ENCODE results near the gene ADAMTS12.

ADAMTS12 gene

GRCh38 chr5:33713136-33713765 is 178.5 kb downstream of the ADAMTS12 start:
- DNase-seq (ENCODE audit: low spot score): no peak

- no peak for DNase-seq (ENCODE audit: low spot score)
These were observed 179.1 kb downstream of the ADAMTS12 start for GRCh38 chr5:33712664-33713063.

- DNase-seq (ENCODE audit: low spot score): no peak
These were observed 180.6 kb downstream of the ADAMTS12 start for GRCh38 chr5:33711094-33711679.

GRCh38 chr5:33702867-33703266 is 188.9 kb downstream of the ADAMTS12 start:
- no peak for DNase-seq (ENCODE audit: low spot score)

- no peak for DNase-seq (ENCODE audit: low spot score)
These were observed 189.8 kb downstream of the ADAMTS12 start for GRCh38 chr5:33701951-33702350.

- DNase-seq (ENCODE audit: low spot score): no peak
These were observed 190.5 kb downstream of the ADAMTS12 start for GRCh38 chr5:33701251-33701650.

- DNase-seq (ENCODE audit: low spot score): no peak
These were observed 195.4 kb downstream of the ADAMTS12 start for GRCh38 chr5:33696411-33696810.

- DNase-seq (ENCODE audit: low spot score): no peak
These were observed 198.8 kb downstream of the ADAMTS12 start for GRCh38 chr5:33692980-33693379.

GRCh38 chr5:33691856-33692255 is 199.9 kb downstream of the ADAMTS12 start:
- DNase-seq (ENCODE audit: low spot score): no peak

- DNase-seq (ENCODE audit: low spot score): no peak
These were observed 201.2 kb downstream of the ADAMTS12 start for GRCh38 chr5:33690374-33691135.

GRCh38 chr5:33688526-33688925 is 203.3 kb downstream of the ADAMTS12 start:
- no peak for DNase-seq (ENCODE audit: low spot score)

GRCh38 chr5:33688066-33688465 is 203.7 kb downstream of the ADAMTS12 start:
- DNase-seq (ENCODE audit: low spot score): no peak

- no peak for DNase-seq (ENCODE audit: low spot score)
These were observed 205.7 kb downstream of the ADAMTS12 start for GRCh38 chr5:33685873-33686755.

GRCh38 chr5:33684496-33685159 is 207.2 kb downstream of the ADAMTS12 start:
- no peak for DNase-seq (ENCODE audit: low spot score)

GRCh38 chr5:33679791-33680190 is 212.0 kb downstream of the ADAMTS12 start:
- no peak for DNase-seq (ENCODE audit: low spot score)

GRCh38 chr5:33675958-33676464 is 215.8 kb downstream of the ADAMTS12 start:
- peak; percentile 17 for DNase-seq (ENCODE audit: low spot score)

GRCh38 chr5:33671700-33672291 is 220.0 kb downstream of the ADAMTS12 start:
- no peak for DNase-seq (ENCODE audit: low spot score)

- DNase-seq (ENCODE audit: low spot score): no peak
These were observed 228.9 kb downstream of the ADAMTS12 start for GRCh38 chr5:33662722-33663427.

GRCh38 chr5:33659526-33660169 is 232.1 kb downstream of the ADAMTS12 start:
- no peak for DNase-seq (ENCODE audit: low spot score)

Data from putamen (tissue), 1 donor.